Fibroblast of peridontal ligament (primary cell): ENCODE measurements around the gene SH2D1B.
A peak's percentile ranks its signal among the peaks of the same experiment; 100 is the strongest.
"Not testable (repeated sequence)": the region's sequence is repeated elsewhere in the genome, so short reads cannot be mapped to it uniquely, and the experiment has no call there.

Experiments used
- DNase-seq: peaks from one replicate; pipeline ENCODE4 v3.0.0-alpha.2; 2010; ENCODE audit errors: extremely low read depth

The SH2D1B gene, protein sequence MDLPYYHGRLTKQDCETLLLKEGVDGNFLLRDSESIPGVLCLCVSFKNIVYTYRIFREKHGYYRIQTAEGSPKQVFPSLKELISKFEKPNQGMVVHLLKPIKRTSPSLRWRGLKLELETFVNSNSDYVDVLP

GRCh38 chr1:162412002-162412401 is at the start of gene SH2D1B:
TSS of gene SH2D1B (minus strand) at chr1:162412136. CDS start at chr1:162412016, 120 bp downstream.
- no peak for DNase-seq

GRCh38 chr1:162458236-162458635 is 46.3 kb upstream of the SH2D1B start:
- no peak for DNase-seq

DNA sequence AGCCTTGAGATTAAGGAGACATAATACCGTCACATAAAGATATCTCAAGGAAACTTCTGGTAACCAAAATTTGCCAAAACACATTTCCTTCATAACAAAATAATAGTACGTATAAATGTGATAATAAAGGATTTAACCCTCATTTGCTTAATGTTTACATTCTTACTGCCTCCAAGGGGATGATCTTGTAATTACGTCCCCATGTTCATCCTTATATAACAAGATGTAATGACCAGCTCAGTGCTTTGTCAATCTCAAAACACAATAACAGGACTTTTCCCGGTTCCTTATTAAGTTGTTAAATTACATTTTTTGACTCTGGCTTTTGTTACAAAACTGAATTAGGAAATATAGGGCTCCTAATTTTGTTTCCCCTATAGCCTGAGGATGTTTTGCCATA is 44.4 kb upstream of the SH2D1B start:
- DNase-seq, result no peak

DNA sequence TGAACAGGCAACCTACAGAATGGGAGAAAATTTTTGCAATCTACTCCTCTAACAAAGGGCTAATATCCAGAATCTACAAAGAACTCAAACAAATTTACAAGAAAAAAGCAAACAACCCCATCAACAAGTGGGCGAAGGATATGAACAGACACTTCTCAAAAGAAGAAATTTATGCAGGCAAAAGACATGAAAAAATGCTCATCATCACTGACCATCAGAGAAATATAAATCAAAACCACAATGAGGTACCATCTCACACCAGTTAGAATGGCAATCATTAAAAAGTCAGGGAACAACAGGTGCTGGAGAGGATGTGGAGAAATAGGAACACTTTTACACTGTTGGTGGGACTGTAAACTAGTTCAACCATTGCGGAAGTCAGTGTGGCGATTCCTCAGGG is 42.4 kb upstream of the SH2D1B start:
- not testable (repeated sequence) for DNase-seq

- DNase-seq, result no peak
Measured at GRCh38 chr1:162446946-162447345, 35.0 kb upstream of the SH2D1B start.

DNA sequence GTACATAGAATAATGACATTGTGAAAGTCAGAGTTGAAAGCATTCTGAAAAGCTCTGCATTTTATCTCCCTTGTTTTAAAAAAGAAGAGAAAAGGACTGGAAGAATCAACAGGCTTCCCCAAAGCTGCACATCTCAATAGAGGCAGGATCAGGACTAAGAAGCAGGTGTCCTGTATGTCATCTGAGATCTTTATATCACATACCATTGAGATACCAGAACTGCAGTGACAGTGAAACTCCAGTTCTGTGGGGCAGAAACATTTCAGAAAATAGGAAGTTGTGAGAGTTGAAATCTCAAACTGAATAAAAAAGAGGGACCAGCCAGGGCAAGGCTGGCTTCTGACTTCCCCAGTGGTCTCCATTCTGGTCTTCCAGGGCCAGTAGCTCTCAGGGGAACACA is 33.0 kb upstream of the SH2D1B start:
- DNase-seq, result no peak

DNA sequence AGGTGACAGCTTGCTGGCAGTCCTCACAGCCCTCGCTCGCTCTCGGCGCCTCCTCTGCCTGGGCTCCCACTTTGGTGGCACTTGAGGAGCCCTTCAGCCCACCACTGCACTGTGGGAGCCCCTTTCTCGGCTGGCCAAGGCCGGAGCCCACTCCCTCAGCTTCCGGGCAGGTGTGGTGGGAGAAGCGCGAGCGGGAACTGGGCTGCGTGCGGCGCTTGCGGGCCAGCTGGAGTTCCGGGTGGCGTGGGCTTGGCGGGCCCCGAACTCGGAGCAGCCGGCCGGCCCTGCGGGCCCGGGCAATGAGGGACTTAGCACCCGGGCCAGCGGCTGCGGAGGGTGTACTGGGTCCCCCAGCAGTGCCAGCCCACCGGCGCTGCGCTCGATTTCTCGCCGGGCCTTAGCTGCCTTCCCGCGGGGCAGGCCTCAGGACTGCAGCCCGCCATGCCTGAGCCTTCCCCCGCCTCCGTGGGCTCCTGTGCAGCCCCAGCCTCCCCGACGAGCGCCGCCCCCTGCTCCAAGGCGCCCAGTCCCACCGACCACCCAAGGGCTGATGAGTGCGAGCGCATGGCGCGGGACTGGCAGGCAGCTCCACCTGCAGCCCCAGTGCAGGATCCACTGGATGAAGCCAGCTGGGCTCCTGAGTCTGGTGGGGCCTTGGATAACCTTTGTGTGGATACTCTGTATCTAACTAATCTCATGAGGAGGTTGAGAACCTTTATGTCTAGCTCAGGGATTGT is 21.2 kb upstream of the SH2D1B start:
- DNase-seq, result not testable (repeated sequence)

GRCh38 chr1:162430583-162430982 is 18.6 kb upstream of the SH2D1B start:
- no peak for DNase-seq

GRCh38 chr1:162422662-162423375 is 10.9 kb upstream of the SH2D1B start:
- DNase-seq, result no peak

DNA sequence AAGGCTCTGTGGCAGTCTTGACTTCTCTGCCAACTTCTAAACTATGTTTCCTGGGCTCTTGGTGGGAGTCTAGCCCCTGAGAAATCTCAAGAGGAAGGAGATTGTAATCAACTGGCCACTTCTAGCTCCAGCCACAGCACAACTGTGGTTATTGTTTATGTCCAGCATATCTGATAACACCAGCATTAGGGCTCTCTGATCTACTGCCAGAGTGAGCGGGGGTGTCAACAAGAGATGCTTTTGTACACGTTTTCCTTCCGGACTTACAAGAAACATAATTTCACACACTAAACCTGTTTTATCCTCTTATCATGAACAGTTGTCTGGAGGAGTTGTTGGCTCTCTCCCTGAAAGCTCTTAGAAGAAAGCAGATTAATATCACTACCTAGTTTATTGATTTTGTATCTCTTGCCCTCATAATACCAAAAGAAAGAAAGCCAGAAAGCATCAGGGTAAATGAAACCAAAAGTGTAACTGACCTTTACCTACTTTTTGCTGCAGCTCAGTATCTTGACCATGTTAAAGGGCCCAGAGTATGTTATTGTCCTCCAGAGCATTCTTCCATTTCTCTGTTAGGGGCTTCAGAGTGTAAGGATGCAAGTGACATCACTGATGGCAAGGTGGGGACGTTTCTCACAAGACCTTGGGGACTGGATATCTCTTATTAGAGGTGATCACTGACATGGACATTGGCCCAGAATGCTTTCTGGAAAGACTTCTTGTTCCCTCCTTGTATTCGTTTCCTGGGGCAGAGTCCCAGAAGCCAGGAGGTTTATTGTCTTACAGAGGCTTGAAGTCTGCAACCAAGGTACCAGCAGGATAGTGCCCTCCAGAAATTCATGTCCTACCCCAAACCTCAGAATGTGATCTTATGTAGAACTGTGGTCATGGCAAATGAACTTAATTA is 9.6 kb upstream of the SH2D1B start:
- DNase-seq, result no peak

DNA sequence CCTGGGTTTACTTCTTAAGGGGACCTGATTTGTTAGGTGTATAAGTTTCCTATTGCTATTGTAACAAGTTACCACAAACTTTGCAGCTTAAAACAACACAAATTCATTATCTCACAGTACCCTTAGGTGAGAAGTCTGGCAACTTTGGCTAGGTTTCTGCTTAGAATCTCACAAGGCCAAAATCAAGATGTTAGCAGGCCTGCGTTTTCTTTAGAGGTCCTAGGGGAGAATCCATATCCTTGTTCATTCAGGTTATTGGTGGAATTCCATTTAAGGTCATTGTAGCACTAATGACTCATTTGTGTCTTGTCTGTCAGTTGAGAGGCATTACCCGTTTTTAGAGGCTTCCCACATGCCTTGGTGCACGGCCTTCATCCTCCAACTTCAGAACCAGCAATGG is 8.2 kb upstream of the SH2D1B start:
- DNase-seq, result no peak

GRCh38 chr1:162419450-162419931 is 7.6 kb upstream of the SH2D1B start:
- not testable (repeated sequence) for DNase-seq

GRCh38 chr1:162418584-162418983 is 6.6 kb upstream of the SH2D1B start:
- not testable (repeated sequence) for DNase-seq

GRCh38 chr1:162417650-162418049 is 5.7 kb upstream of the SH2D1B start:
- no peak for DNase-seq

GRCh38 chr1:162416909-162417308 is 5.0 kb upstream of the SH2D1B start:
- DNase-seq, result no peak

DNA sequence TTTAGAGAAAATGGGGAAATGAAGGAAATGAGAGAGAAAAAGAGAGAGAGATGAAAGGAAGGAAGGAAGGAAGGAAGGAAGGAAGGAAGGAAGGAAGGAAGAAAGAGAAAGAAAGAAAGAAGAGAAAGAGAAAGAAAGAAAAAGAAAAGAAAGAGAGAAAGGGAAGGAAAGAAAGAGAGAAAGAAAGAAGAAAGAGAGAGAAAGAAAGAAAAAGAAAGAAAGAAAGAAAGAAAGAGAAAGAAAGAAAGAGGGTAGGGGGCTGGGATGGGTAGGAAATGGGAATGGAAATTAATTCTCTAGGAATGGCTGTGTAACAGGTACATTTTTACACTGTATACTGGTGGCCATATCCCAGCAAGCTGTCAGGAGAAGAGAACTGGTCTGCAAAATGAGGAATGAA is 4.3 kb upstream of the SH2D1B start:
- no peak for DNase-seq

- DNase-seq, result no peak
Measured at GRCh38 chr1:162407539-162407938, 4.4 kb downstream of the SH2D1B start.

GRCh38 chr1:162406811-162407210 is 5.1 kb downstream of the SH2D1B start:
- DNase-seq, result no peak

DNA sequence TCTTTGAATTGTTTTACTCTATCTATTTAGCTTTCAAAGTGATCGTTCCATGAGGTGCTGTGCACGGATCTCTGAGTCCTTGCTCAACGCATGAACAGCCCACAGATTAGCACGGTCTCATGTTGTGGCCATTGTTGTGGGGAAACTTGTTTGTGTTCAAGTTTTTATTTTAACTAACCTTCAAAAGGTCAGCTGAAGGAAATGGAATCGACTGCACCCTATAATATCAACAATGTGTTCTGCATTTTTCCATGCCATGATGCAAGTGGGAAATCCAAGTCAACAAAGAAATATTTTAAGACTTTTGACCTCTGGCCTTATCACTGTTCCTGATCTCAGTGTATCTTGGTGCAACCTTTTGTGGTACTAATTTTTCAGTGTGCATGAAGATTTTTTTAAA is 6.1 kb downstream of the SH2D1B start:
- no peak for DNase-seq

- DNase-seq, result peak; percentile 17
Measured at GRCh38 chr1:162404550-162405160, 7.3 kb downstream of the SH2D1B start.

DNA sequence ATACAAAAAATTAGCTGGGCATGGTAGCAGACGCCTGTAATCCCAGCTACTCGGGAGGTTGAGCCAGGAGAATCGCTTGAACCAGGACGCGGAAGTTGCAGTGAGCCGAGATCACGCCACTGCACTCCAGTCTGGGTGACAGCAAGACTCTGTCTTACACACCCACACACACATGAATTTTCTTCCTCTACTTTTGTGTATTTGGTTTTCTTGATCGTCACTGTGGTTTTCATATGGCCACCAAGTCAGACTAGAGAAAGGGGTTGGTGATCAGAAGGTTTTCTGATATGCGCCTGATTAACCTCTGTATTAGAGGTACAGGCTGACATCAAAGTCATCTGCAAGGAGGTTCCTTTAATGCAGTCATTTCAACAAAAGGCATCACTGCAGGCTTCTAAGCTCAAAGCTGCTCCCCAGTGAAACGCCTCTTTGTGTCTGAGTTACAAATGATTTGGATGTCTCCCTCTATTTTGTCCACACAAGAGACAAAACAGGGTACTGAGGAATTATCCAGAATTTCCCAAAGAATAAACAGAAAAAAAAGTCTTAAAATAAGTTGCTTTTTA is 11.1 kb downstream of the SH2D1B start:
- no peak for DNase-seq
